Spleen (tissue), 11 donors: ENCODE results near the gene FRMD4B. TPM values are rescaled to one million over a fixed set of nuclear protein-coding genes. Genes with fewer than 3 reads are reported as not detected.

Experiments used
- DNase-seq: peaks from one replicate; pipeline ENCODE4 v3.0.0-alpha.2; 2020
- H3K27ac ChIP-seq, 8 donors: fragments of 200-600 bp; sonication (generic) in 7 of 8; 1 replicate in 4 of 8; 2 replicates in 4 of 8; pipeline versions ENCODE4 v1.5.0 to v1.8.0; 2016 to 2021; ENCODE audit warnings: inconsistent platforms in 4 of 8, mild to moderate bottlenecking in 4 of 8, moderate library complexity in 1 of 8
- H3K27me3 ChIP-seq, 7 donors: fragments of 200-600 bp; sonication (generic) in 6 of 7; replicated peaks in 1 of 7; 1 replicate in 4 of 7; 2 replicates in 3 of 7; pipeline versions ENCODE4 v1.5.0 to v1.8.0; 2016 to 2021; ENCODE audit warnings: inconsistent platforms in 3 of 7, mild to moderate bottlenecking in 1 of 7
- H3K36me3 ChIP-seq, 6 donors: fragments of 200-600 bp; sonication (generic) in 5 of 6; 1 replicate in 4 of 6; 2 replicates in 2 of 6; pipeline versions ENCODE4 v1.5.0 to v1.8.0; 2016 to 2021; ENCODE audit warnings: inconsistent platforms in 2 of 6
- H3K4me1 ChIP-seq, 6 donors: fragments of 200-600 bp; sonication (generic) in 5 of 6; 1 replicate in 3 of 6; 2 replicates in 3 of 6; pipeline versions ENCODE4 v1.5.0 to v1.8.0; 2016 to 2021; ENCODE audit warnings: inconsistent platforms in 3 of 6
- H3K4me3 ChIP-seq, 8 donors: fragments of 200-600 bp; sonication (generic) in 7 of 8; 1 replicate in 4 of 8; 2 replicates in 4 of 8; pipeline versions ENCODE4 v1.5.0 to v1.8.0; 2016 to 2021; ENCODE audit warnings: inconsistent platforms in 4 of 8, mild to moderate bottlenecking in 4 of 8, moderate library complexity in 2 of 8
- H3K9me3 ChIP-seq, 8 donors: fragments of 200-600 bp; sonication (generic) in 7 of 8; 1 replicate in 4 of 8; 2 replicates in 4 of 8; pipeline versions ENCODE4 v1.5.0 to v1.8.0; 2016 to 2021; ENCODE audit warnings: inconsistent platforms in 4 of 8
- CTCF ChIP-seq, 11 experiments: fragments of 200-600 bp in 7 of 11; fragments of 450-650 bp in 4 of 11; sonication (generic) in 4 of 11; IDR thresholded peaks in 8 of 11; conservative IDR thresholded peaks in 3 of 11; 1 replicate in 7 of 11; 2 replicates in 4 of 11; pipeline versions ENCODE4 v1.4.0 to v1.8.0; 2016 to 2021; ENCODE audit warnings: antibody characterized with exemption in 11 of 11, inconsistent platforms in 4 of 11, mild to moderate bottlenecking in 1 of 11
- POLR2A ChIP-seq, 3 donors: fragments of 450-650 bp; IDR thresholded peaks; one replicate each; pipeline ENCODE4 v1.5.1; 2017; ENCODE audit warnings: antibody characterized with exemption in 3 of 3, mild to moderate bottlenecking in 1 of 3
- POLR2AphosphoS5 ChIP-seq, 3 donors: sonication (generic); formaldehyde crosslinking; IDR thresholded peaks; one replicate each; pipeline ENCODE4 v1.5.1; 2017; ENCODE audit warnings: antibody characterized with exemption in 3 of 3
- WGBS, 5 donors: extraction: QIAGEN DNeasy Blood & Tissue Kit in 3 of 5; methylation state at CpG; one replicate each; pipeline versions ENCODE4 v1.1.5 to v1.1.7; 2013 to 2018; 5-methylcytosine and 5-hydroxymethylcytosine counted together
- intact Hi-C: fragments of 100-400 bp; cut with DNase I; formaldehyde crosslinking; loops from one replicate; pipeline ENCODE4 v1.15.0; 2023; ENCODE audit warnings: low total_unique reads
- polyA plus RNA-seq, 3 donors: library from polyadenylated mRNA; stranded (reverse); fragments of 200-250 nt; gene quantifications; one replicate each; pipeline ENCODE4 v1.2.1, GENCODE V29; 2013
- total RNA-seq, 7 donors: library from RNA; depleted of rRNA in 3 of 7; stranded (reverse); fragments of >200 nt in 3 of 7; fragmentation: NEBNext Ultra II Directional in 4 of 7; extraction: Animal tissue kit (Norgen Biotek cat#: 25700) in 4 of 7; gene quantifications; one replicate each; pipeline versions ENCODE4 v1.1.0 to v1.2.1, GENCODE V29; 2016 to 2021
- donor health status: healthy with polysubstance abuse.
- donor health status: DM: no; HTN: no; CAD: no; lungs with moderate emphysema.
- donor health status: DM: no; HTN: no; CAD: no.
- donor health status: Bipolar disorder and iron deficiency.
- donor health status: healthy.
- donor health status: DM: no; HTN: no; CAD: no.
- donor health status: DM: yes; HTN: yes; CAD: no.

The FRMD4B gene
- total and polyA plus RNA-seq, 10 donors = 8.1 to 143 (median 112) TPM

GRCh38 chr3:69328963-69329302 lies 57.0 kb downstream of the FRMD4B start:
- H3K4me3 ChIP-seq = no peak overlapping the region
- no peak for DNase-seq
- peak overlapping the region in 5 of 8 donors; percentile 32 to 70 (median 54) for H3K27ac ChIP-seq
- intact Hi-C loops = no loop called here
- TF ChIP-seq POLR2A (IDR thresholded peaks at IDR 0.05) (no peak), CTCF (IDR thresholded peaks at IDR 0.05 in 8 of 11, conservative IDR thresholded peaks at IDR 0.05 in 3 of 11) (no peak), POLR2AphosphoS5 (IDR thresholded peaks at IDR 0.05) (no peak)
- H3K27me3 ChIP-seq = no peaks in the 10 kb centered on the region
- H3K4me1 ChIP-seq = peaks cover 21 to 67% (median 57%) of the 10 kb centered on the region in 6 donors
- 36 to 47% (median 38%) methylated on average over 3 of the region's 3 CpGs for WGBS, 5 donors
- H3K9me3 ChIP-seq = no peaks in the 10 kb centered on the region
- peaks cover 0 to under 1% (median 0%) of the 10 kb centered on the region in 6 donors for H3K36me3 ChIP-seq

GRCh38 chr3:69328103-69328962 lies 57.6 kb downstream of the FRMD4B start:
- 81 to 86% (median 84%) methylated on average over 4 of the region's 4 CpGs for WGBS, 5 donors
- Histone ChIP-seq H3K27me3 (no peaks in the 10 kb centered on the region), H3K4me3 (no peak overlapping the region), H3K36me3 (no peaks in the 10 kb centered on the region), H3K27ac (peak overlapping the region in 7 of 8 donors; percentile 10 to 70 (median 41)), H3K9me3 (no peaks in the 10 kb centered on the region), H3K4me1 (peaks cover 21 to 71% (median 59%) of the 10 kb centered on the region in 6 donors)
- TF ChIP-seq POLR2A (IDR thresholded peaks at IDR 0.05) (no peak), CTCF (IDR thresholded peaks at IDR 0.05 in 8 of 11, conservative IDR thresholded peaks at IDR 0.05 in 3 of 11) (no peak), POLR2AphosphoS5 (IDR thresholded peaks at IDR 0.05) (no peak)
- DNase-seq = no peak
- intact Hi-C loops = no loop called here

GRCh38 chr3:69326855-69327300 lies 59.0 kb downstream of the FRMD4B start:
- intact Hi-C loops = no loop called here
- WGBS, 5 donors = 11 to 28% (median 20%) methylated on average over 4 of the region's 4 CpGs

More at GRCh38 chr3:69326855-69327300, 59.0 kb downstream of the FRMD4B start:
- no peak for TF ChIP-seq POLR2AphosphoS5 (IDR thresholded peaks at IDR 0.05)
- TF ChIP-seq POLR2A (IDR thresholded peaks at IDR 0.05) = peak in 1 of 3 donors; percentile 17
- TF ChIP-seq CTCF (IDR thresholded peaks at IDR 0.05 in 8 of 11, conservative IDR thresholded peaks at IDR 0.05 in 3 of 11) = no peak
- H3K4me1 ChIP-seq = peaks cover 21 to 78% (median 60%) of the 10 kb centered on the region in 6 donors
- no peaks in the 10 kb centered on the region for H3K27me3 ChIP-seq
- no peak overlapping the region for H3K4me3 ChIP-seq
- no peak for DNase-seq
- H3K9me3 ChIP-seq = no peaks in the 10 kb centered on the region
- H3K36me3 ChIP-seq = no peaks in the 10 kb centered on the region
- H3K27ac ChIP-seq = peak overlapping the region in 7 of 8 donors; percentile 10 to 70 (median 39)
